ENCODE measurements around the gene ZNF697. TPM values are rescaled to one million over a fixed set of nuclear protein-coding genes. Genes with fewer than 3 reads are reported as not detected.

ZNF697 gene
- total RNA-seq, 1 donor from 2014 or later: 11.4 TPM

DNA sequence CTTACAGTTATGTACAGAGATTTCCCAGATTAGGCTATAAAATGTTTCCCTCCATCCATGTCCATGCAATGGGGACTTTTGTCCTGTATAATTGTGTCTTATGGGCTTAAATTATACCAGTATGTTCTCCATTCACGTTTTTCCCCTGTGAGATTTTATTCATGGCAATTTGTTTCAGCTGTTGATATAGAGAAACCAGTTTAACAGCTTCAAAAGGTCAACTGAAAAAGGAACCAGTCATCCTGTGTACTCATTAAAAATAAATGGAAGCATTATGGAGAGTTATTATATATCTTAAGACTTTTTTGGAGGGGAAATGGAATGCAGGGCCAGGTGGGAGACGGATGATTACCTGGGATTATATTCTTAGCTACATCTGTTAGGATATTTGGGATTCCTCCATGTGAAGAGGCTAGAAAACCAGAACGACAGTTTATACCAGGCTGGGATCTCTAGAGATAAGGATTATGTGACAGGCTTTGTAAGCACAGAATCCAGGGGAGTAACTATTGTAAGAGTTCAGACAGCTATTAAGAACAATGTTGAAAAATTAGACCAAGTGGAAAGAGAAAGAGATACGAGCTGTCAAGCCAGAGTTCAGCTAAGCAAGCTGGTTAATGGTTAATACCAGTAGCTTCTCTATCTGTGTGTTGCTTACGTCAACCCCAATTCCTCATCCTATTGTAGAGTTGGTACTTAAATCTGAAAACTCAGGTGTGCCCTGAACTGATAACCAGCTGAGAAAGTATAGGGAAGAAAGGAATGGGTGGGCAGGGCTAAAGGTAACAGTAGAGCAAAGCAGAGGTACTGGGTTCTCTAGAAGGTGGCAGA, 12.4 kb upstream of the ZNF697 start:
- DNase-seq (no peak), ATAC-seq (no peak)
- H3K4me1 ChIP-seq: no peaks in the 10 kb centered on the region
- intact Hi-C loops (cut with DNase I): loop anchor here (5.0 kb wide), 1 partner anchor 48 kb away; no protein-coding TSS in a partner anchor
- no peaks in the 10 kb centered on the region for H3K9me3 ChIP-seq
- no peak overlapping the region for H3K27ac ChIP-seq
- no peak for TF ChIP-seq CTCF (IDR thresholded peaks at IDR 0.05)
- H3K4me3 ChIP-seq: no peak overlapping the region
- H3K27me3 ChIP-seq: no peaks in the 10 kb centered on the region
- no peaks in the 10 kb centered on the region for H3K36me3 ChIP-seq

- intact Hi-C loops (cut with DNase I): loop anchor here (5.0 kb wide), 1 partner anchor 47 kb away; no protein-coding TSS in a partner anchor
- H3K4me1 ChIP-seq: no peaks in the 10 kb centered on the region
- no peaks in the 10 kb centered on the region for H3K27me3 ChIP-seq
- no peak overlapping the region for H3K27ac ChIP-seq
- H3K9me3 ChIP-seq: no peaks in the 10 kb centered on the region
- TF ChIP-seq CTCF (IDR thresholded peaks at IDR 0.05): no peak
- H3K36me3 ChIP-seq: no peaks in the 10 kb centered on the region
- ATAC-seq: peak; percentile 75
- DNase-seq: no peak
- no peak overlapping the region for H3K4me3 ChIP-seq
Measured at GRCh38 chr1:119659628-119660027, 11.6 kb upstream of the ZNF697 start.

- Histone ChIP-seq H3K27me3 (no peaks in the 10 kb centered on the region), H3K36me3 (no peaks in the 10 kb centered on the region), H3K27ac (no peak overlapping the region), H3K4me3 (no peak overlapping the region), H3K9me3 (no peaks in the 10 kb centered on the region), H3K4me1 (no peaks in the 10 kb centered on the region)
- DNase-seq (no peak), ATAC-seq (no peak)
- intact Hi-C loops (cut with DNase I): no loop called here
- TF ChIP-seq CTCF (IDR thresholded peaks at IDR 0.05): no peak
Measured at GRCh38 chr1:119656410-119656955, 8.4 kb upstream of the ZNF697 start.

DNA sequence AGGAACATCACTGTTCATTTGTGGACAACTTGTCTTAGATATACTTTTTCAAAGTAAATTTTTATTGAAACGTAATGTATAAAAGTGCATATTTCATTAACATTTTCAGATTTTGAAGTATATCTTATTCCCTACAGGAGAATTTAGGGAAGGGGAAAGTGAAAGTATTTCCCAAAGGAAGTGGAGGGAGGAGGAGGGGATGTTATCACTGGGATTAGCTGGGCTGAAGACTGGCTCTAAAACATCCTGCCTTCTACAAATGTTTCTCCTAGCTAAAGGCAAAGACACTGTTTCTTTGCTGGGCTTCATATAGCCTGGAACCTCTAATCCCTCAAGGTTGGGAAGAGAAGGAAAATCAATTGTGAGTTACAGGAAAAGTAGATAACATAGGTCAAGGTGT, 7.1 kb upstream of the ZNF697 start:
- intact Hi-C loops (cut with DNase I): no loop called here
- Histone ChIP-seq H3K4me1 (no peaks in the 10 kb centered on the region), H3K27ac (peak overlapping the region; percentile 3), H3K4me3 (no peak overlapping the region), H3K36me3 (no peaks in the 10 kb centered on the region), H3K27me3 (no peaks in the 10 kb centered on the region), H3K9me3 (no peaks in the 10 kb centered on the region)
- ATAC-seq (no peak), DNase-seq (no peak)
- TF ChIP-seq CTCF (IDR thresholded peaks at IDR 0.05): no peak

DNA sequence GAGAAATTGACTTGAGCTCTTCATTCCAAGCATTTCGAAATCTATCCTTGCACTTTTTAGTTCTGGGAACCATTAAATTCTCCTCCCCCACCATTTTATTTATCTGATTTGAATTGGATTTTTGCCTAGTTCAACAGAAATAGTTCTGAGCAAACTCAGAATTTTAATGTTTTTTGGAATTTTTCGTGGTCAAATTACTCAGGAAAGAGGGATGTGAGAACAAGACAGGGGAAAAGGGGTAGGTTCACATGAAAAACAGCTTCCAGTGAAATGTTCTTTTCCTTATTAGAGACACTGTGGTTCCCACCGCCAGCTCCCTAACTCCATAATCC, 5.7 kb upstream of the ZNF697 start:
- intact Hi-C loops (cut with DNase I): no loop called here
- H3K27ac ChIP-seq: peak overlapping the region; percentile 33
- DNase-seq (no peak), ATAC-seq (no peak)
- no peaks in the 10 kb centered on the region for H3K36me3 ChIP-seq
- H3K4me3 ChIP-seq: no peak overlapping the region
- TF ChIP-seq CTCF (IDR thresholded peaks at IDR 0.05): no peak
- no peaks in the 10 kb centered on the region for H3K27me3 ChIP-seq
- H3K4me1 ChIP-seq: no peaks in the 10 kb centered on the region
- no peaks in the 10 kb centered on the region for H3K9me3 ChIP-seq
